ENCODE measurements around the gene AFG1L. TPM values are rescaled to one million over a fixed set of nuclear protein-coding genes. Genes with fewer than 3 reads are reported as not detected.

The AFG1L gene
- total RNA-seq, 1 donor from 2014 or later = 9.5 TPM

DNA sequence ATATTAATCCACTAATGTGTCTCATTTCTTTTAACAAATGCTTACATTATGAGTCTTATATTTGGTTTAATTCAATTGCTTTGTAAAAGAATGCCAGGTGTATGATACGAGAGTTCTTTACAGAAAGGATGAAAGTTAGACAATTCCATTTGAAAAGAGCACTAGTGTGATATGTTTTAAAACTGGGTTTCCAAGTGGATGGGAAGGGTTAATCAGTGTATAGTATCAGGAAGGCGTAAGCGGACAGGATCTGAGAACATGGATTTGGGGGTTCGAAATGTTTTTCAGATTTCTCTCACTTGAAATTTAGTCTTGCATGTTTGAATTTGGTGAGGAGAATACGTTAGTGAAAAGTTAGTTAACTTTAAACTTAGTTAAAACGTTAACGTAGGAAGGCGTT, 268.4 kb downstream of the AFG1L start:
- Mint-ChIP-seq H3K4me1 (ENCODE audit: unreplicated experiment) (peaks cover 51% of the 10 kb centered on the region), H3K4me3 (ENCODE audit: unreplicated experiment) (peak overlapping the region; percentile 94)
- TF ChIP-seq CTCF (IDR thresholded peaks at IDR 0.05) = no peak

GRCh38 chr6:108564178-108564577, 269.3 kb downstream of the AFG1L start:
- Mint-ChIP-seq H3K9me3 (ENCODE audit: unreplicated experiment) (no peaks in the 10 kb centered on the region), H3K27me3 (ENCODE audit: unreplicated experiment) (no peaks in the 10 kb centered on the region), H3K4me3 (ENCODE audit: unreplicated experiment) (peak overlapping the region; percentile 62), H3K36me3 (ENCODE audit: unreplicated experiment) (peaks cover 12% of the 10 kb centered on the region), H3K27ac (ENCODE audit: unreplicated experiment) (peak overlapping the region; percentile 87), H3K4me1 (ENCODE audit: unreplicated experiment) (peaks cover 52% of the 10 kb centered on the region)
- no peak for DNase-seq (ENCODE audit: extremely low spot score, unreplicated experiment)
- TF ChIP-seq CTCF (IDR thresholded peaks at IDR 0.05) = no peak

More for the DNA sequence above, 268.4 kb downstream of the AFG1L start:
- H3K9me3 Mint-ChIP-seq (ENCODE audit: unreplicated experiment) = no peaks in the 10 kb centered on the region
- peak overlapping the region; percentile 93 for H3K27ac Mint-ChIP-seq (ENCODE audit: unreplicated experiment)
- no peaks in the 10 kb centered on the region for H3K27me3 Mint-ChIP-seq (ENCODE audit: unreplicated experiment)
- peaks cover 4% of the 10 kb centered on the region for H3K36me3 Mint-ChIP-seq (ENCODE audit: unreplicated experiment)
- DNase-seq (ENCODE audit: extremely low spot score, unreplicated experiment) = no peak

- H3K27ac Mint-ChIP-seq (ENCODE audit: unreplicated experiment) = peak overlapping the region; percentile 87
- H3K4me1 Mint-ChIP-seq (ENCODE audit: unreplicated experiment) = peaks cover 54% of the 10 kb centered on the region
- peaks cover 17% of the 10 kb centered on the region for H3K36me3 Mint-ChIP-seq (ENCODE audit: unreplicated experiment)
- H3K4me3 Mint-ChIP-seq (ENCODE audit: unreplicated experiment) = peak overlapping the region; percentile 62
- no peak for TF ChIP-seq CTCF (IDR thresholded peaks at IDR 0.05)
- no peaks in the 10 kb centered on the region for H3K9me3 Mint-ChIP-seq (ENCODE audit: unreplicated experiment)
- DNase-seq (ENCODE audit: extremely low spot score, unreplicated experiment) = no peak
- no peaks in the 10 kb centered on the region for H3K27me3 Mint-ChIP-seq (ENCODE audit: unreplicated experiment)
Measured at GRCh38 chr6:108565091-108565766, 270.4 kb downstream of the AFG1L start.

- peak overlapping the region; percentile 87 for H3K27ac Mint-ChIP-seq (ENCODE audit: unreplicated experiment)
- H3K36me3 Mint-ChIP-seq (ENCODE audit: unreplicated experiment) = peaks cover 22% of the 10 kb centered on the region
- no peaks in the 10 kb centered on the region for H3K9me3 Mint-ChIP-seq (ENCODE audit: unreplicated experiment)
Measured at GRCh38 chr6:108565893-108566292, 271.0 kb downstream of the AFG1L start.

More at GRCh38 chr6:108565893-108566292, 271.0 kb downstream of the AFG1L start:
- Mint-ChIP-seq H3K4me1 (ENCODE audit: unreplicated experiment) (peaks cover 54% of the 10 kb centered on the region), H3K4me3 (ENCODE audit: unreplicated experiment) (peak overlapping the region; percentile 46), H3K27me3 (ENCODE audit: unreplicated experiment) (no peaks in the 10 kb centered on the region)
- DNase-seq (ENCODE audit: extremely low spot score, unreplicated experiment) = no peak
- TF ChIP-seq CTCF (IDR thresholded peaks at IDR 0.05) = peak; percentile 38
